SJCRH30 (cell line): ENCODE measurements around the gene AFM. TPM values are rescaled to one million over a fixed set of nuclear protein-coding genes. Genes with fewer than 3 reads are reported as not detected.

Experiments
- total RNA-seq: library from RNA; depleted of rRNA; stranded (reverse); fragments of >200 nt; shearing (Covaris generic); gene quantifications from 2 replicates; pipeline ENCODE4 v1.2.3, GENCODE V29; 2014; rRNA removed

Gene AFM
- total RNA-seq, 1 experiment from 2014 or later, result not detected

Other genes with a start within 250 kb of the AFM start
- gene ANKRD17, start 222.9 kb upstream of the AFM start, total RNA-seq, result 77.1 and 82.3 TPM in 2 replicates
- not detected in 2 replicates for gene ALB, start 77.5 kb upstream of the AFM start, total RNA-seq
- gene AFP, start 45.5 kb upstream of the AFM start, total RNA-seq, result 12.7 and 13.3 TPM in 2 replicates
- 0.03 and 0.08 TPM in 2 replicates for gene RASSF6, start 138.7 kb downstream of the AFM start, total RNA-seq